ENCODE measurements around the gene CTNNBIP1.
A peak's percentile ranks its signal among the peaks of the same experiment; 100 is the strongest.
"Not testable (repeated sequence)": the region's sequence is repeated elsewhere in the genome, so short reads cannot be mapped to it uniquely, and the experiment has no call there.

Gene CTNNBIP1

GRCh38 chr1:9825093-9826074 is 84.7 kb downstream of the CTNNBIP1 start:
- peak; percentile 76 for DNase-seq

- no peak for DNase-seq
These were observed 85.4 kb downstream of the CTNNBIP1 start for GRCh38 chr1:9824702-9825089.

GRCh38 chr1:9823943-9824701 is 85.9 kb downstream of the CTNNBIP1 start, which contains the start of gene CLSTN1:
Gene CLSTN1, minus strand, starts transcription at chr1:9823965. Its CDS starts 232 bp downstream, at chr1:9823733.
- peak; percentile 62 for DNase-seq

- no peak for DNase-seq
These were observed 86.5 kb downstream of the CTNNBIP1 start for GRCh38 chr1:9823693-9823942.

GRCh38 chr1:9822897-9823692 is 87.0 kb downstream of the CTNNBIP1 start:
- DNase-seq = peak; percentile 24

GRCh38 chr1:9822490-9822889 is 87.6 kb downstream of the CTNNBIP1 start:
- no peak for DNase-seq

GRCh38 chr1:9821710-9822109 is 88.4 kb downstream of the CTNNBIP1 start:
- DNase-seq = no peak

- no peak for DNase-seq
These were observed 89.5 kb downstream of the CTNNBIP1 start for GRCh38 chr1:9820521-9820920.

- DNase-seq = no peak
These were observed 92.3 kb downstream of the CTNNBIP1 start for GRCh38 chr1:9817734-9818133.

- DNase-seq = no peak
These were observed 93.9 kb downstream of the CTNNBIP1 start for GRCh38 chr1:9816199-9816598.

GRCh38 chr1:9815150-9815549 is 94.9 kb downstream of the CTNNBIP1 start:
- DNase-seq = no peak

- DNase-seq = no peak
These were observed 95.5 kb downstream of the CTNNBIP1 start for GRCh38 chr1:9814619-9815018.

- no peak for DNase-seq
These were observed 98.7 kb downstream of the CTNNBIP1 start for GRCh38 chr1:9811239-9811966.

- DNase-seq = no peak
These were observed 101.0 kb downstream of the CTNNBIP1 start for GRCh38 chr1:9809100-9809510.

- DNase-seq = no peak
These were observed 101.6 kb downstream of the CTNNBIP1 start for GRCh38 chr1:9808459-9808858.

GRCh38 chr1:9807541-9807940 is 102.5 kb downstream of the CTNNBIP1 start:
- DNase-seq = no peak

GRCh38 chr1:9805972-9806371 is 104.1 kb downstream of the CTNNBIP1 start:
- not testable (repeated sequence) for DNase-seq

- no peak for DNase-seq
These were observed 105.0 kb downstream of the CTNNBIP1 start for GRCh38 chr1:9805006-9805508.

GRCh38 chr1:9803003-9803918 is 106.8 kb downstream of the CTNNBIP1 start:
- not testable (repeated sequence) for DNase-seq

- no peak for DNase-seq
These were observed 108.2 kb downstream of the CTNNBIP1 start for GRCh38 chr1:9801909-9802308.

Data from inflammatory macrophage treated with lipopolysaccharide for 4 hours (primary cell).